HCEC 1CT (cell line): ENCODE results near the gene INHBC.
"Not testable (repeated sequence)": the region's sequence is repeated elsewhere in the genome, so short reads cannot be mapped to it uniquely, and the experiment has no call there.

Source experiments
- DNase-seq: peaks from one replicate; pipeline ENCODE4 v3.0.0-alpha.2; 2017

Gene INHBC

GRCh38 chr12:57434517-57435223 is at the start of gene INHBC:
INHBC (plus strand) TSS chr12:57434784; CDS start chr12:57434887, 103 bp downstream.
- no peak for DNase-seq

- DNase-seq = no peak
Measured at GRCh38 chr12:57385586-57385985, 49.0 kb upstream of the INHBC start.

- no peak for DNase-seq
Measured at GRCh38 chr12:57386187-57386720, 48.3 kb upstream of the INHBC start.

- DNase-seq = no peak
Measured at GRCh38 chr12:57388425-57388824, 46.2 kb upstream of the INHBC start.

GRCh38 chr12:57389033-57389432 is 45.6 kb upstream of the INHBC start:
- DNase-seq = peak; percentile 96

- DNase-seq = no peak
Measured at GRCh38 chr12:57390174-57390573, 44.4 kb upstream of the INHBC start.

- no peak for DNase-seq
Measured at GRCh38 chr12:57395121-57395520, 39.5 kb upstream of the INHBC start.

- no peak for DNase-seq
Measured at GRCh38 chr12:57397441-57397840, 37.1 kb upstream of the INHBC start.

- not testable (repeated sequence) for DNase-seq
Measured at GRCh38 chr12:57399718-57400463, 34.7 kb upstream of the INHBC start.

GRCh38 chr12:57401165-57401564 is 33.4 kb upstream of the INHBC start:
- DNase-seq = no peak

- DNase-seq = not testable (repeated sequence)
Measured at GRCh38 chr12:57402156-57402555, 32.4 kb upstream of the INHBC start.

- no peak for DNase-seq
Measured at GRCh38 chr12:57404966-57405640, 29.5 kb upstream of the INHBC start.

- DNase-seq = no peak
Measured at GRCh38 chr12:57410534-57410933, 24.1 kb upstream of the INHBC start.

- DNase-seq = not testable (repeated sequence)
Measured at GRCh38 chr12:57414160-57414559, 20.4 kb upstream of the INHBC start.

GRCh38 chr12:57415088-57415487 is 19.5 kb upstream of the INHBC start:
- no peak for DNase-seq

- peak; percentile 50 for DNase-seq
Measured at GRCh38 chr12:57416039-57416996, 18.3 kb upstream of the INHBC start.

- DNase-seq = no peak
Measured at GRCh38 chr12:57418255-57418654, 16.3 kb upstream of the INHBC start.

- DNase-seq = no peak
Measured at GRCh38 chr12:57419495-57419894, 15.1 kb upstream of the INHBC start.

- no peak for DNase-seq
Measured at GRCh38 chr12:57420482-57420881, 14.1 kb upstream of the INHBC start.

- not testable (repeated sequence) for DNase-seq
Measured at GRCh38 chr12:57426948-57427347, 7.6 kb upstream of the INHBC start.

- no peak for DNase-seq
Measured at GRCh38 chr12:57428965-57429364, 5.6 kb upstream of the INHBC start.

- peak; percentile 11 for DNase-seq
Measured at GRCh38 chr12:57429473-57430111, 5.0 kb upstream of the INHBC start.
